SU-DHL-6 (cell line): ENCODE data around the gene CELF5.

Experiments used
- H2AFZ ChIP-seq: fragments of 200-600 bp; sonication (generic); 2 replicates; pipeline ENCODE4 v1.6.1; 2014; ENCODE audit warnings: low read depth, mild to moderate bottlenecking, moderate library complexity, mixed read lengths, antibody characterized with exemption, low read length; ENCODE audit not compliant: severe bottlenecking
- H3F3A ChIP-seq: fragments of 200-600 bp; shearing (Covaris generic); 2 replicates; pipeline ENCODE4 v1.6.0; 2016; ENCODE audit warnings: antibody characterized with exemption, mild to moderate bottlenecking; ENCODE audit not compliant: insufficient read depth
- H3K27ac ChIP-seq: fragments of 200-600 bp; sonication (generic); 2 replicates; pipeline ENCODE4 v1.5.1; 2016; ENCODE audit warnings: low read depth, mild to moderate bottlenecking, low read length, moderate library complexity, mixed read lengths
- H3K27me3 ChIP-seq: fragments of 200-600 bp; sonication (generic), shearing (Covaris generic); 2 replicates; pipeline ENCODE4 v1.6.0; 2014; ENCODE audit warnings: mild to moderate bottlenecking, low read length
- H3K36me3 ChIP-seq: fragments of 200-600 bp; sonication (generic); 2 replicates; pipeline ENCODE4 v1.6.1; 2014; ENCODE audit warnings: mild to moderate bottlenecking, low read length, mixed read lengths
- H3K4me2 ChIP-seq: fragments of 300-600, 200-600 bp; shearing (Covaris generic), sonication (generic); 2 replicates; pipeline ENCODE4 v1.6.0; 2014; ENCODE audit warnings: low read length, low read depth, mild to moderate bottlenecking; ENCODE audit not compliant: poor library complexity, severe bottlenecking
- H3K4me3 ChIP-seq: fragments of 200-600 bp; sonication (generic); 2 replicates; pipeline ENCODE4 v1.5.1; 2014; ENCODE audit warnings: antibody characterized with exemption, low read length, mild to moderate bottlenecking, mixed read lengths; ENCODE audit not compliant: insufficient read depth, poor library complexity, severe bottlenecking
- H3K79me2 ChIP-seq: fragments of 200-600 bp; sonication (generic); 2 replicates; pipeline ENCODE4 v1.6.1; 2014; ENCODE audit warnings: mild to moderate bottlenecking, low read length, moderate library complexity; ENCODE audit not compliant: insufficient read depth
- H3K9ac ChIP-seq: fragments of 200-600 bp; sonication (generic); 2 replicates; pipeline ENCODE4 v1.7.0; 2014; ENCODE audit warnings: mild to moderate bottlenecking, low read length
- H3K9me2 ChIP-seq: fragments of 200-600 bp; sonication (generic); replicated peaks from 2 replicates; pipeline ENCODE4 v1.6.1; 2014; ENCODE audit warnings: low read length; ENCODE audit not compliant: insufficient read depth
- H3K9me3 ChIP-seq: fragments of 200-600 bp; sonication (generic); 2 replicates; pipeline ENCODE4 v1.6.1; 2014; ENCODE audit warnings: low read length, mixed read lengths; ENCODE audit not compliant: insufficient read depth
- H4K20me1 ChIP-seq: fragments of 200-600 bp; sonication (generic); 2 replicates; pipeline ENCODE4 v1.6.1; 2014; ENCODE audit warnings: low read depth, mild to moderate bottlenecking, antibody characterized with exemption, low read length, moderate library complexity, mixed read lengths
- CTCF ChIP-seq: fragments of 200-600 bp; sonication (generic); IDR thresholded peaks from one replicate; pipeline ENCODE4 v1.5.1; 2017; ENCODE audit warnings: antibody characterized with exemption, mild to moderate bottlenecking, low read length, moderate library complexity; ENCODE audit not compliant: insufficient read depth, poor library complexity, severe bottlenecking
- EZH2phosphoT487 ChIP-seq: fragments of 200-600 bp; sonication (generic), shearing (Covaris generic); conservative IDR thresholded peaks from 2 replicates; pipeline ENCODE4 v1.6.1; 2018; ENCODE audit warnings: mild to moderate bottlenecking, antibody characterized with exemption, low read length, moderate library complexity, mixed read lengths

Gene CELF5

GRCh38 chr19:3322199-3322978, 97.9 kb downstream of the CELF5 start:
- Histone ChIP-seq H3K79me2 (no peaks in the 10 kb centered on the region), H3K9ac (no peak overlapping the region), H3K9me3 (no peaks in the 10 kb centered on the region), H3K4me2 (no peak overlapping the region), H3K36me3 (no peaks in the 10 kb centered on the region), H3K4me3 (no peak overlapping the region), H4K20me1 (no peaks in the 10 kb centered on the region), H2AFZ (no peak overlapping the region), H3K9me2 (no peaks in the 10 kb centered on the region), H3F3A (no peaks in the 10 kb centered on the region), H3K27me3 (no peaks in the 10 kb centered on the region), H3K27ac (no peak overlapping the region)
- TF ChIP-seq EZH2phosphoT487 (no peak), CTCF (no peak)

- Histone ChIP-seq H3F3A (no peaks in the 10 kb centered on the region), H2AFZ (no peak overlapping the region), H3K9me3 (no peaks in the 10 kb centered on the region), H3K36me3 (no peaks in the 10 kb centered on the region), H3K4me3 (no peak overlapping the region), H3K27ac (no peak overlapping the region), H3K4me2 (no peak overlapping the region), H4K20me1 (no peaks in the 10 kb centered on the region), H3K79me2 (no peaks in the 10 kb centered on the region), H3K27me3 (no peaks in the 10 kb centered on the region), H3K9me2 (no peaks in the 10 kb centered on the region), H3K9ac (no peak overlapping the region)
- no peak for TF ChIP-seq EZH2phosphoT487
- TF ChIP-seq CTCF, result no peak
These were observed 98.6 kb downstream of the CELF5 start for GRCh38 chr19:3323026-3323425.

GRCh38 chr19:3323658-3324057, 99.2 kb downstream of the CELF5 start:
- H3K79me2 ChIP-seq, result no peaks in the 10 kb centered on the region
- no peaks in the 10 kb centered on the region for H3K36me3 ChIP-seq
- no peaks in the 10 kb centered on the region for H3K27me3 ChIP-seq
- H3F3A ChIP-seq, result no peaks in the 10 kb centered on the region
- no peak overlapping the region for H3K27ac ChIP-seq
- no peaks in the 10 kb centered on the region for H3K9me3 ChIP-seq
- TF ChIP-seq EZH2phosphoT487, result no peak
- no peak for TF ChIP-seq CTCF
- no peaks in the 10 kb centered on the region for H3K9me2 ChIP-seq
- no peak overlapping the region for H3K9ac ChIP-seq
- no peaks in the 10 kb centered on the region for H4K20me1 ChIP-seq
- no peak overlapping the region for H3K4me2 ChIP-seq
- no peak overlapping the region for H3K4me3 ChIP-seq
- H2AFZ ChIP-seq, result no peak overlapping the region
